GM18858 (cell line): Measurements from ENCODE around the gene TMEM120B.
A peak's percentile ranks its signal among the peaks of the same experiment; 100 is the strongest.
"Not testable (repeated sequence)": the region's sequence is repeated elsewhere in the genome, so short reads cannot be mapped to it uniquely, and the experiment has no call there.

Experiments used
- ATAC-seq: cut with Tn5 transposase; IDR thresholded peaks from one replicate; pipeline ENCODE4 v1.9.1; 2021; ENCODE audit not compliant: unreplicated experiment

The TMEM120B gene

DNA sequence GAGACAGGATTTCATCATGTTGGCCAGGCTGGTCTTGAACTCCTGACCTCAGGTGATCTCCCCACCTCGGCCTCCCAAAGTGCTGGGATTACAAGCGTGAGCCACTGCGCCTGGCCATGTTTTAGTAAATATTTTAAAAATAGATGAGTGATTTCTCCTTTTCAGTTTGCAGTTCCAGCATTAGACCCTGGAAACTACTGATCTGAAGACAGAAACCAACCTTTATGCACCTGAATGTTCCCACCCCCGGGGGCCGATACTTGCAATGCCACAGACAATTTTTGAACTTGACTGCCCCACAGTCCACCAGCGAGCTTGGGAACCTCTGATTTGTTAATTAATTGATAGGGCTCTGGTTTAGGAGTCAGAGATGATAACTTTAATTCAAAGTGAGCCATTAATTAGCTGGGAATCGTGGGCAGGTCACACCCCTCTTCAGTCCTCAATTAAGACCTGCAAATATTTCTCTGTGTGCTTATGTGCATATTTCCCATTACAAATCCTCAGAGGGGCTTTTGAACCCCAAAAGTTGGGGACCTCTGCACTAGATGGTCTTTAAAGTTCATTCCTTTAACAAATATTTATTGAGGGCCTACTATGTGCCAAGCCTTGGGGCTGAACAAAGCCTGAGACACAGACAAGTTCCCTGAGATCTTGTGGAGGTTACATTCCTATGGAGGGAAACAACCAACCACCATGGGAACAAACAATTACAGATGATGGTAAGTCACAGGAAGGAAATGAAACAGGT, 4.1 kb upstream of the TMEM120B start:
- ATAC-seq: no peak

DNA sequence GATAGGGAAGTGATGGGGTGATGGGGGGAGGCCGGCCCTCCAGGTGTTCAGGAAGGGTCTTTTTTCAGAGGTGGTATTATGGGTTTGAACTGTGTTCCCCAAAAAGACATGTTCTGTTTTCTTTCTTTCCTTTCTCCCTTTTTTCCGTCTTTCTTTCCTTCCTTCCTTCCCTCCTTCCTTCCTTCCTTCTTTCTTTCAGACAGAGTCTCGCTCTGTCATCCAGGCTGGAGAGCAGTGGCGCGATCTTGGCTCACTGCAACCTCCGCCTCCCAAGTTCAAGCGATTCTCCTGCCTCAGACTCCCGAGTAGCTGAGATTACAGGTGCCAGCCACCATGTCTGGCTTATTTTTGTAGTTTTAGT, 3.5 kb upstream of the TMEM120B start:
- ATAC-seq: not testable (repeated sequence)

DNA sequence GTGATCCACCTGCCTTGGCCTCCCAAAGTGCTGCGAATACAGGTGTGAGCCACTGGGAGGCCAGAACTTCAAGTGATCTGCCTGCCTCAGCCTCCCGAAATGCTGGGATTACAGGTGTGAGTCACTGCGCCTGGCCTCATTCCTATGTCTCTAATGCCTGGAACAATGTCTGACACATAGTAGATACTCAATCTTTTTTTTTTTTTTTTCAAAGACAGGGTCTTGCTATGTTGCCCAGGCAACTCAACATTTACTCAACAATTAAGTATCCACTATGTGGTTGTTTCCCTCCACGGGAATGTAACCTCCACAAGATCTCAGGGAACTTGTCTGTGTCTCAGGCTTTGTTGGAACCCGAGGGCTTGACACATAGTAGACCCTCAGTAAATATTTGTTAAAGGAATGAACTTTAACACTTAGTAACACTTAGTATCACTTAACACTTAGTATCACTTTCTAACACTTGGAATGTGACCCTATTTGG, 3.0 kb upstream of the TMEM120B start:
- ATAC-seq: no peak

DNA sequence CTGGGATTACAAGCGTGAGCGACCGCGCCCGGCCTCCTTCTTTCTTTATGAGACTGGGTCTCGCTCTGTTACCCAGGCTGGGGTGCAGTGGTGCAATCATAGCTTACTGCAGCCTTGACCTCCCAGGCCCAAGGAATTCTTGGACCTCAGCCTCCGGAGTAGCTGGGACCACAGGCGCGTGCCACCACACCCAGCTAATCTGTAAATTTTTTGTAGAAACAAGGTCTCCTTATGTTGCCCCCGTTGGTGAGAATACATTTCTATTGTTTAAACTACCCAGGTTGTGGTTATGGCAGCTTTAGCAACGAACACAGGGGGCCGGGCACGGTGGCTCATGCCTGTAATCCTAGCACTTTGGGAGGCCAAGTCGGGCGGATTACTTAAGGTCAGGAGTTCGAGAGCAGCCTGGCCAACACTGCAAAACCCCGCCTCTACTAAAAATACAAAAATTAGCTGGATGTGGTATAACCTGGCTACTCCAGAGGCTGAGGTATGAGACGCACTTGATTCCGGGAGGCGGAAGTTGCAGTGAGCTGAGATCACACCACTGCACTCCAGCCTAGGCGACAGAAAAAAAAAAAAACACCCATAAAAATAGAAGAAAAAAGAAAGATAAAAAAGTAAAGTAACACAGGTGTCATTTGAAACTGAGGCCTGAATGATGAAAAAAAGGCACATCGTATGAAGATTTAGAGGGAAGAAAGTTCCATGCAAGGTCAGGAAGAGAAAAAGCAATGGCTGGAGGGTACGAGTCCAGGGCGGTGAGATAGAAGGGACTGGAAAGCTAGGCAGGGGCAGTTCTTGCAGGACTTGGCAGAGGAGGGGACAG, 977 bp upstream of the TMEM120B start:
- ATAC-seq: no peak

DNA sequence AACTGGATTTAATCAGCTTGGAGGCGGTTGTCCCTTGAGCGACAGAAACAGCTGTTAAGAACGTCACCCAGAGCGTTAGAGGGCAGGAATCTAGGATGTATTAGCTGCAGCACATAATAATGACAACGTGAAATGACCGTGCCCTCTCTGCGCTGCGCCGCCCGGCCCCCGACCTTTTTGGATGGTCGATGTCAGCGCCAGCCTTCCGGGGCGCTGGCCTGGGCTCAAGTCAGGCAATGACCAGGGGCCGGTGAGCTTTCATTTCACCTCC, 427 bp upstream of the TMEM120B start:
- peak; percentile 9 for ATAC-seq

DNA sequence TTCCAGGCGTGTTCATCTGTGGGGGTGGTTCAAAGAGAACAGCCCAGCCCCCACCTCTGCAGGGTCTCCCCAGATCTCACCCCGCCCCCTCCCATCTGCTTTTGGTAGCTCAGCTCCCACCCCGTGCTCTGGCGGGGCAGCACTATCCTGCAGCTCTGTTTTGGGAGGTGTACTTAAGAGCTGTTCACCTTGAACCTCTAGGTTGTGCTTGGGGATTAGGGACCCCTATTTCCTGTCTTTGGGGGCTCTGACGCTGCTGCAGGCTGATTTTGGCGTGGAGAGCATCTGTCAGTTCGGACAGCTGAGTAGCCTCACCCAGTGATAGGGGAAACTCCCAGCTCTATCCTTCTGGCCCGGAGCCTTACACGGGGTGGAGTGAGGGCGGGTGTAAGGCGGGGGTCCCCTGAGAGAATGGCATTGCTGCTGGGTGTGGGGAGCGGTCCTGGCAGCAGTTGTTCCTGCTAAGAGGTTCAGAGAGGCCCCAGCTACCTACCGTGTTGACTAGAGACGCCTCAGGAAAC, 765 bp downstream of the TMEM120B start:
- no peak for ATAC-seq

DNA sequence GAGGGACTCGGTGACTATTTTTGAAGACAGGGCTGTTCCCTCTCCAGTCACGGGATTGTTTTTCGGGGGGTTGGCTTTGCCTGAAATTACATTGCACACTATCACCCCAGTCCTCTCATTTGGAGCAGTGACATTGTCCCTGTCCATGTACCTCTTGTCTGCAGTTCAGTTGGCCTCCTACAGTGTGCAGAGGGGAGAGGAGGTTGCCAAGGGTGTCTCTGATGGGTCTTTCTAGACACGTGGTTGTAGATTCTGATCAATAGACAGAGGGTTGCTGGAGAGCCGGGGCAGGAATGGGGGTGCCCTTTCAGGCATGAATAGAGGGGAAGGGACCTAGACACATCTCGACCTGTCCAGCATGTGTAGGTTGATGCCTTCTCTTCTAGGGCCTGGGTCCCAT, 1.2 kb downstream of the TMEM120B start:
- ATAC-seq: no peak

DNA sequence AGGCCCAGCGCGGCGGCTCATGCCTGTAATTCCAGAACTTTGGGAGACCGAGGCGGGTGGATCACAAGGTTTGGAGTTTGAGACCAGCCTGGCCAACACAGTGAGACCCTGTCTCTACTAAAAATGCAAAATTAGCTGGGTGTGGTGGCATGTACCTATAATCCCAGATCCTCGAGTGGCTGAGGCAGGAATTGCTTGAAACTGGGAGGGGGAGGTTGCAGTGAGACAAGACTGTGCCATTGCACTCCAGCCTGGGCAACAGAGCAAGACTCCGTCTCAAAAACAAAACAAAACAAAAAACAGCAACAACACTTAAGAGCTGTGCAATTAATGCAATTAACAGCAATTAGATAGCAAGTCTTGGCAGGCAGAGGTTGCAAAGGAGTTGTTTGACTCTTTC, 2.5 kb downstream of the TMEM120B start:
- ATAC-seq: not testable (repeated sequence)

DNA sequence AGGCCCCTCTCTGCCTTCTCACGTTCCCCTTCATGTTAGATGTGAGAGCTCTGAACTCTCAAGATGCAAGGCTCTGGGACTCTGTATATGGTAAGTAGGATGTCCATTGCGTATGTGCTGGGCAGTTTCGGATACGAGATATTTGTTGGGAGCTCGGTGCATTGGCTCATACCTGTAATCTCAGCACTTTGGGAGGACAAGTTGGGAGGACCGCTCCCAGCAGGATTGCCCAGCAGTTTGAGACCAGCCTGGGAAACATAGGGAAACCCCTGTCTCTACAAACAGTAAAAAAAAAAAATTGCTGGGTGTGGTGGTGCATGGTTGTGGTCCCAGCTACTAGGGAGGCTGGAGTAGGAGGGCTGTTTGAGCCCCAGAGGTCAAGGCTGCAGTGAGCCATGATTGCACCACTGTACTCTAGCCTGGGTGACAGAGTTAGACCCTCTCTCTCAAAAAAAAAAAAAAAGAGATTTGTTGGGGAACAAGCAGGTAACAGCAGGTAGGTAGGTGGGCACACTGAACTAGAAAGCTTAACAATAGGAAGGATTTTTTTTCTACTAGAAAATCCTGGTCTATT, 3.4 kb downstream of the TMEM120B start:
- no peak for ATAC-seq

DNA sequence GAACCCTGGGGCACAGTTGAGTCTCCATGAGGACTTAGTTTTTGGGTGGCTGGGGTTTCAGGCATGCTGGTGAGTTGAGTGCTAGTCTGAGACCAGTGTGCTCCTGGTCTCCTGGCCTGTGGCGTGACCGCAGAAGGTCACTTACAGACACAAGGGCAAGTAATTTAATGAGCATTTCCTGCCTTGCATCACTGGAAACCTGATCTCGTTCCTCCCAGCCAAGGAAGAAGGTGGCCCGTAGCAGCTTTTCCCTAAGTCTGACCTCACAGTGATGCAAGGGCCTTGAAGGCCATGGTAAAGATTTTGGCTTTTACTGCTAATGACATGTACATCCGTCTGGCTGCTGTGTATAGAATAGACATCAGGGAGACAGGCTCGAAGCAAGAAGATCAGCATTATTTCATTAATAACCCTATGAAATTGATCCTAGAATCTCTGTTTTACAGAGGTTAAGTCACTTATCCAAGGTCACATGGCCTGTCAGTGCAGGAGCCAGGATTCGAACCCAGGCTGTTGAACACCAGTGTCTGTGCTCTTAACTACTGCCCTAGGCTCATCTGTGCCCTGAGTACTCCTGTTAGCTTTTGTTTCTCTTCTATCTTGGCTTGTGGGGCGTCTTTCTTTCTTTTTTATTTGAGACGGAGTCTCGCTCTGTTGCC, 4.6 kb downstream of the TMEM120B start:
- ATAC-seq: no peak

DNA sequence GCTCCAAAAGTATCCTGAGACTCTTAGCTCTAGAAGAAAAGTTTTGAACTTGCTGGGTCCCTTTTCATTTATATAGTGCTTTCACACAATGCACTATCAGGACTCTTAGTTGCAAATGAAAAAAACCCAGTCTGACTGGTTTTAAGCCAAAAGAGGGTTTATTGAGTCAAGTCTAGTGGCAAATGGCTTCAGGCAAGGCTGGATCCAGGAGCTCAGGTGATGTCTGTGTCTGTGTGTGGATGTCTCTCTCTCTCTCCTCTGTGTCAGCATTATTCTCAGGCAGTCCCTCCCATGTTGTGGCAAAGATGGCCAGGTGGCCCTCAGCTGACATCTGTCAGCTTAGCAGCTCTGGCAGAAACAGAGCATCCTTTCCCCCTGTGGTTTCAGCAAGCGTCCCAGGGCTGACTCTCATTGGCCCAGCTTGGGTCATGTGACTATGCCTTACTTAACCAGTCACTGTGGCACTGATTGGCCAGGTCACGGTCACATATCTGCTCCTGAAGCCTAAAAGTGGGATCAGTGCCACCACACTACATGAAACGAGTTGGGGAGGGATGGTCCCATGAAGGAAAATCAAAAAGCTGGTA, 6.2 kb downstream of the TMEM120B start:
- ATAC-seq: no peak

DNA sequence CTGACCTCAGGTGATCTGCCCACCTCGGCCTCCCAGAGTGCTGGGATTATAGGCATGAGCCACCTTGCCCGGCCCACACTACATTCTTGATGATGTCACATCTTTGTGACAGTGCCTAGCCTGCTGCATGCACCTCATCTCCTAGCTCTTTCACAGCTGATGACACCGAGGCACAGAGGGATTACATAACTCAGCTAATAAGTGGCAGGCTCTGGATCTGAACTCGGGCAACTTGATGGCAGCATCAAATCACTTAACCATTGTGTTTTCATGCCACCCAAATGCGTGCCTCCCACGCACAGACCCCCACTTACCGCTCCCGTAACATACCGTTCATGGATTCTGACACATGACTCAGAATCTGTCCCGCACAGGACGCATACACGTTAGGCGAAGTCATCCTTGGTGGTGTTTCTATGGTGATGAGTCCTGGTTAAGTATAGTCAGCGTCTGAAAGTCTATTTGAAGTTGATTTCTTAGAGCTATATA, 7.4 kb downstream of the TMEM120B start:
- no peak for ATAC-seq

DNA sequence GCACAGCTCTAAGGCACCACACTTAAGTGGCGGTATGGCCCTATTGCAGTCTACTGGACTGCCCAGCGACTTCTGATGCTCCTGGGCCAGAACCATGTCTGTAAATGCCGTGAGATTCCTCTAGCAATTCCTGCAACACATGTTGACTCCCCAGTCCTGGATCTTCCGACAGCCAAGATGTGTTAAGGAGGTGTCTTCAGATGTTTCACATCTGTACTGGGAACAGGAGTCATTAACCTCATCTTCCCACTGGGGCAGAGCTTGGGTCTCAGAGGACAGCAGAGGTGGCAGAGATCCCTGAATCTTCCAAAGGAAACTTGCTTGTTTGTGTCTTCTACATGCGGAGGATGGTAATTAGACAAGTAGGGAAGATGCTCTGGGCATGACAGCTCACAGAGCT, 8.2 kb downstream of the TMEM120B start:
- no peak for ATAC-seq

DNA sequence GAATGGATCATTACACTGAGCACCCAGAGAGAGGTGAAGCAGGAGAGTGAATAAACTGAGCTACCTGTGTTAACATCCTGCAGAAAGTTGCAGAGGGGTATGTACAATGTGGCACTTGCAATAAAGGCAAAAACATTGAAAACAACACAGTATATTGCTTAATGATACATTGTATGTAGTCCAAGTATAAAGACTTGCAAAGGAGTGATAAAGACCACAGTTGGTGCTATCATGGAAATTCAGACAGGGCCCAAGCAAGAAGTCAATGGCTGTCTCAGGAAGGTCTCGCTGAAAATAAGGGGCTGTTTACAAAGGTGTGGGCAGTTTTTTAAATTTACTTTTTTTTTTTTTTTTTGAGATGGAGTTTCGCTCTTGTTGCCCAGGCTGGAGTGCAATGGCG, 10.0 kb downstream of the TMEM120B start:
- ATAC-seq: no peak

DNA sequence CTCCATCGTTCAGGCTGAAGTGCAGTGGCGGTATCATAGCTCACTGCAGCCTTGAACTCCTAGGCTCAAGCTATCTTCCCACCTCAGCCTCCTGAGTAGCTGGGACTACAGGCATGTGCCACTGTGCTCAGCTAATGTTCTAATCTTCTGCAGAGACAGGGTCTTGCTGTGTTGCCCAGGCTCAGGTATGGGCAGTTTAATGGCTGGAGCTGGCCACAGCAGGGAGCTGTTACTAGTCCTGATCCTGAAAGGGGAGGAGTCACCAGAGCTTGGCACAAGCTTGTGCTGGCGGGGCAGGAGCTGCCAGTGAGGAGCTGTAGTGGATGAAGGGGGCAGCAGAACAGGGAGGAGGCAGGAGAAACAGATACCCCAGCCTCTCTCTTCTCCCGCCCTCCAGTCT, 10.6 kb downstream of the TMEM120B start:
- ATAC-seq: no peak

DNA sequence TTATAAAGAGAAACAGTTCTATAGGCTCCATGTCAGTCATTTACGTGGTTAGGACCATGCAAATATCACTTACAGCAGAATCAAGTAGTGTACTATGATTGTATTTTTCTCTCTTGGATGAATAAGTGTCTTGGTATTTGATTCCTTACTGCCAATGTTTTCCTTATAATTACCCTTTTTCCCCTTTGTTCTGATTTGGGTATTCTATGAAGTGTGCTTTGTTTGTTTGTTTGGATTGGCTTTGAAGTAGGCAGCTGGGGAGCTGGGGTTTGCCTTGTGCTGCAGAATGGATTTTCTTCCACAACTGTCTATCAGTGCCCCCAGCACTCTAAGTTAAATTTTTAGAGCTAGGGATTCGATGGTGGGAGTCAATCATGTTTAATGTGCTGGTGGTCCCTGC, 12.4 kb downstream of the TMEM120B start:
- ATAC-seq: no peak

DNA sequence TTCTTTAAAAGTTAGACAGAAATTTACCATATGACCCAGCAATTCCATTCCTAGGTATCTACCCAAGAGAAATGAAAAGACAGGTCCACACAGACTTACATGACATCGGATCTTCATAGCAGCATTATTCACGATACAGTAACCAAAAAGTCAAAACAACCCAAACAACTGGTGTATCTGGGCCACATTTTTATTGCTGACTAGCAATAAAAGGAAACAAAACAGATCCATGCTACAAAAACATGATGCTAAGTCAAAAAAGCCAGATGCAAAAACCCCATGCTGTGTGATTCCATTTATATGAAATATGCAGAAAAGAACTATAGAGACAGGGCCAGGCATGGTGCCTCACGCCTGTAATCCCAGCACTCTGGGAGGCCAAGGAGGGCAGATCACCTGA, 12.9 kb downstream of the TMEM120B start:
- ATAC-seq: no peak

DNA sequence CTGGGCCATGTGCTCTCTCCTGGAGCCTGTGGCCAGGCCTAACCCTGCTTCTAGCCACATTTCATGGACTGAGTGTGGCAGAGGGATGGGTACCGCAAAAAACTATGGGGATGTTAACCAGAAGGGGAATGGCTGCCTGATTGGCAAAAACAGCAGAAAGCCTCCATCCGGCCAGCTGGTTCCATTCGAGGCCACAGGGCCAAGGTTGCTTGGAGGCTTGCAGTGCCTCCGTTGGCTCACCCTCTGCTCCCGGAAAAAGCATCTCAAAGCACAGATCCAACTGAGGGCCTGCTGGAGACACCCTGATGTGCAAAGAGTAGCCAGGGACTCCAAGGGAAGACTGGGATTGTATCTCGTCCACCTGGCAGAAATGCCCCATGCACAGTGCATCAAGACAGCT, 16.5 kb downstream of the TMEM120B start:
- ATAC-seq: no peak

DNA sequence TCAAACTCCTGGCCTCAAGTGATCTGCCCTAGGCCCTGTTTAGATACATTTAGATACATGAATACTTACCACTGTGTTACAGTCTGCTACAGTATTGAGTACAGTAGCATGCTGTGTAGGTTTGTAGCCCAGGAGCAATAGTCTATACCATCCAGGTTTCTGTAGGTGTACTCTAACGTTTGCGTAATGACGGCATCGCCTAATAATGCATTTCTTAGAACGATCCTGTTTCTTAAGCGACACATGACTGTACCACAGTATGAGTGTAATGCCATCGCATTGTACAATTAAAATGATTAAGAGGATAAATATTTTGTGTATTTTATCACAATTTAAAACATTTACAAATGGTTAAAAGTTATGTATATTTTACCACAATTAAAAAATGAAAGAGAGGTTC, 18.9 kb downstream of the TMEM120B start:
- no peak for ATAC-seq

DNA sequence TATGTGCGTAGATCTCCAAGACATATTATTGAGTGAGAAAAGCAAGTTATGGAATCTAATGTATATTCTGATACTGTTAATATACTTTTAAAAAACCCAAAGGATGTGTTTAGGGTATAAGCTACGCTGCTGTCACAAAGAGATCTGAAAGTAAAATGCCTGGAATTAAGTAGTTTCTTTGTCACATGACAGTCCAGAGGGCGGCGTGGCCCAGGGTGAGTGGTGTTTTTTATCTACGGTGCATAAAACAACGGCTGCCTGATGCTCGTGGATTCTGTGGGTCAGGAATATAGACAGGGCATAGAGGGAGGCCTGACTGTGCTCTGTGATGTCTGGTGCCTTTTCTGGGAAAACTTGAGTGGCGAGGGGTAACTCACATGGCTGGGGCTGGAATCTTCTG, 21.3 kb downstream of the TMEM120B start:
- no peak for ATAC-seq

DNA sequence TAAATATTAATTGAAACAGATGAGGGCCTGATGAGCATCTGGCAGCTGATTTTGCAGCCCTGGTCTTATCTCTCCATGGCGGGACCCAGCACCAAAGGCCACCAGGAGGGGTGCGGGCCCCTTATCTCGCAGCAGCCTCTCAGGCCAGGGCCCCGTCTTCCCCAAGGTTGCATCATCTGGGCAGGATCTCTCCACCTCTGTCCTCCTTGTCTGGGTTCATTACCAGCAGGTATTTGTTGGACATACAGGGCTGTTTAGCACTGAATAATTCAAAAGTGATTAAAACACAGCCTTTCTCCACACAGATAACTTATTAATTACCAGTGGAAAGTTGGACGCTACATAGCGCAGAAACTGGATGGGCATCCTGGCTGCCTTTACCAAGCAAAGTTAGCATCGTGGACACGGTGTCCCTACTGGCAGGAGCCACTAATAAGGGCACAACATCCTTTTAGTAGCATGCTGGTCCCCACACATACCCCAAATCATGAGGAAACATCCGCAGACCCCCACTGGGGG, 25.8 kb downstream of the TMEM120B start:
- ATAC-seq: no peak
